Thyroid gland (tissue), 4 donors: Measurements from ENCODE around the gene SH3RF1. TPM values are rescaled to one million over a fixed set of nuclear protein-coding genes. Genes with fewer than 3 reads are reported as not detected.
A peak's percentile ranks its signal among the peaks of the same experiment; 100 is the strongest.

Experiments
- DNase-seq, 2 donors: peaks; one replicate each; pipeline ENCODE4 v3.0.0-alpha.2; 2019
- H3K27ac ChIP-seq, 3 donors: fragments of 200-600 bp; sonication (generic); 1 replicate in 2 of 3; 2 replicates in 1 of 3; pipeline ENCODE4 v1.5.1; 2016 to 2019; ENCODE audit warnings: mild to moderate bottlenecking in 1 of 3, moderate library complexity in 1 of 3
- H3K27me3 ChIP-seq: fragments of 200-600 bp; sonication (generic); one replicate; pipeline ENCODE4 v1.5.1; 2019
- H3K36me3 ChIP-seq, 2 donors: fragments of 200-600 bp; sonication (generic); one replicate each; pipeline ENCODE4 v1.5.1; 2016 to 2019
- H3K4me1 ChIP-seq, 2 donors: fragments of 200-600 bp; sonication (generic); one replicate each; pipeline ENCODE4 v1.5.1; 2017 to 2019
- H3K4me3 ChIP-seq, 3 donors: fragments of 200-600 bp; sonication (generic); replicated peaks in 1 of 3; 1 replicate in 2 of 3; 2 replicates in 1 of 3; pipeline ENCODE4 v1.5.1; 2016; ENCODE audit warnings: mild to moderate bottlenecking in 1 of 3
- H3K9me3 ChIP-seq: fragments of 200-600 bp; sonication (generic); one replicate; pipeline ENCODE4 v1.5.1; 2017
- POLR2A ChIP-seq, 2 donors: fragments of 450-650 bp; IDR thresholded peaks; one replicate each; pipeline ENCODE4 v1.6.1; 2017; ENCODE audit warnings: antibody characterized with exemption in 2 of 2, mild to moderate bottlenecking in 2 of 2, moderate library complexity in 1 of 2
- WGBS, 2 donors: methylation state at CpG; one replicate each; pipeline ENCODE4 v1.1.5; 2017; 5-methylcytosine and 5-hydroxymethylcytosine counted together
- intact Hi-C: fragments of 100-400 bp; cut with DNase I; formaldehyde crosslinking; loops from one replicate; pipeline ENCODE4 v1.15.1; 2023
- total RNA-seq, 4 donors: library from RNA; depleted of rRNA; stranded (reverse); fragments of >200 nt; gene quantifications; one replicate each; pipeline ENCODE4 v1.2.3, GENCODE V29; 2016
- TF ChIP-seq, protein P1 (sequence below), 6 experiments: fragments of 200-600 bp in 3 of 6; fragments of 450-650 bp in 3 of 6; sonication (generic) in 3 of 6; IDR thresholded peaks; one replicate each; pipeline ENCODE4 v1.5.1; 2016 to 2019; ENCODE audit warnings: antibody characterized with exemption in 6 of 6, mild to moderate bottlenecking in 2 of 6, inconsistent platforms in 1 of 6, moderate library complexity in 1 of 6

SH3RF1 gene
- total RNA-seq, 4 donors from 2014 or later, result 29.0 to 41.7 (median 32.5) TPM

GRCh38 chr4:169115144-169115896 is 155.4 kb downstream of the SH3RF1 start:
- 94 to 98% methylated on average over 6 of the region's 6 CpGs for WGBS, 2 donors
- Histone ChIP-seq H3K9me3 (no peaks in the 10 kb centered on the region), H3K27me3 (no peaks in the 10 kb centered on the region), H3K27ac (no peak overlapping the region), H3K4me1 (no peaks in the 10 kb centered on the region), H3K4me3 (no peak overlapping the region), H3K36me3 (peaks cover 20 to 28% of the 10 kb centered on the region in 2 donors)
- no peak for TF ChIP-seq POLR2A (IDR thresholded peaks at IDR 0.05)
- intact Hi-C loops, result no loop called here
- DNase-seq, result no peak

DNA sequence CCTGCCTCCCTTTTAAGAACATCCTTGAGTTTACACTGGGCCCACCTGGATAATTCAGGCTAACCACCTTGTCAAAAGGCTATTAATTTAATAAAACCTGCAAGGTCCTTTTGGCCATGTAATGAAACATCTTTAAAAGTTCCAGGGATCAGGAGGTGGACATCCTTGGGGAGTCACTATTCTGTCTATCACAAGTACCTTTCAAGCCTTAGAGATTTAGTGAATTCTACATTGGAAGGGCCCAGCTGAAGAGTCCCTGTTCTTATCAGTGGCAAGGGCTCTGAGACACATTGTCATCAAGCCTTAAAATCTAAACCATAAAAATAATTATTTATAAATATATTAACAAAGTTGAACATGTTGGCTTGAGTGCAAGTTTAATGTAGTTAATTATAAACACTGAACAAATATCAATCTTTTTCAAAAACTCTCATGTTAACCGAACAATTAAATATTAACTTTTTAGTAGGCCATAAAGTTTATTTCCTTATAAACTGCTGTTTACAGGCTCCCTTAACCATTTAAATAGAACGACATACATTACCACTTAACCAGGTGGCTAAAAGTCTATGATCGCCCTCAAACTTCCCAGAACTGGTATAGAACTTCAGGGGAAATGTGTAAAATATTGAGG is 156.3 kb downstream of the SH3RF1 start:
- intact Hi-C loops, result no loop called here
- Histone ChIP-seq H3K27ac (no peak overlapping the region), H3K9me3 (no peaks in the 10 kb centered on the region), H3K4me3 (no peak overlapping the region), H3K27me3 (no peaks in the 10 kb centered on the region), H3K36me3 (peaks cover 20 to 28% of the 10 kb centered on the region in 2 donors), H3K4me1 (no peaks in the 10 kb centered on the region)
- TF ChIP-seq, protein P1, sequence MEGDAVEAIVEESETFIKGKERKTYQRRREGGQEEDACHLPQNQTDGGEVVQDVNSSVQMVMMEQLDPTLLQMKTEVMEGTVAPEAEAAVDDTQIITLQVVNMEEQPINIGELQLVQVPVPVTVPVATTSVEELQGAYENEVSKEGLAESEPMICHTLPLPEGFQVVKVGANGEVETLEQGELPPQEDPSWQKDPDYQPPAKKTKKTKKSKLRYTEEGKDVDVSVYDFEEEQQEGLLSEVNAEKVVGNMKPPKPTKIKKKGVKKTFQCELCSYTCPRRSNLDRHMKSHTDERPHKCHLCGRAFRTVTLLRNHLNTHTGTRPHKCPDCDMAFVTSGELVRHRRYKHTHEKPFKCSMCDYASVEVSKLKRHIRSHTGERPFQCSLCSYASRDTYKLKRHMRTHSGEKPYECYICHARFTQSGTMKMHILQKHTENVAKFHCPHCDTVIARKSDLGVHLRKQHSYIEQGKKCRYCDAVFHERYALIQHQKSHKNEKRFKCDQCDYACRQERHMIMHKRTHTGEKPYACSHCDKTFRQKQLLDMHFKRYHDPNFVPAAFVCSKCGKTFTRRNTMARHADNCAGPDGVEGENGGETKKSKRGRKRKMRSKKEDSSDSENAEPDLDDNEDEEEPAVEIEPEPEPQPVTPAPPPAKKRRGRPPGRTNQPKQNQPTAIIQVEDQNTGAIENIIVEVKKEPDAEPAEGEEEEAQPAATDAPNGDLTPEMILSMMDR (IDR thresholded peaks at IDR 0.05), result no peak
- TF ChIP-seq POLR2A (IDR thresholded peaks at IDR 0.05), result no peak
- 96 to 99% methylated on average over 3 of the region's 3 CpGs for WGBS, 2 donors
- no peak for DNase-seq

- no peaks in the 10 kb centered on the region for H3K9me3 ChIP-seq
- no peaks in the 10 kb centered on the region for H3K4me1 ChIP-seq
These were observed 160.1 kb downstream of the SH3RF1 start for GRCh38 chr4:169110633-169111032.

DNA sequence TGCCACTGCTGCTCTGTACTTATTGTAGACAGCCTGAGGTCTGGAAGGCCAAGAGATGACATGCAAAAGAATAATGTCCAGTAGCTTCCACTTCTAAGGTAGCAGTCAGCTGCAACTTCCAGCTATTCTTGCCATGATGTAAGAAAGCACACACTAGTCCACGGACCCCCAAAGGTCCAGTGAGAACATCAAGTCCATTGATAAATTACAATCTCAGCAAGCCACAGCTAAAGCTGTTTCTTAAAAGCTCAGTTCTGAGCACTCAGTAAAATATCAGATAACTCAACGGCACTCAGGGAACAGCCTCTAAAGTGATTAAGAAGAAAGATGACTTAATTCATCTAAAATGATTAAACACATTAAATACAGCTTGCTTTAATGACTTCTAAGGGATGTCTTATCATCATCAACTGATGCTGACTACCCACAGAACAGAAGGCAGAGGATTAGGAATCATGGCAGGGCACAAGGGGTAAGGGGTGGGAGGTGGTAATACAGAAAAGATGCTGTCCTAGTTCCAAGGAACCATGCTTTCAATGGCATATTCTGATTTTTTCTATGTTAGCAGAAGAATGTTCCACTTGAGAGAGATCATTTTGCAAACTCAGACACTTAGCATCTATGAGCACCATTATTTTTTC is 161.6 kb downstream of the SH3RF1 start:
- intact Hi-C loops, result no loop called here
- no peak overlapping the region for H3K27ac ChIP-seq
- H3K4me1 ChIP-seq, result peaks cover 3% of the 10 kb centered on the region in 2 donors
- no peak overlapping the region for H3K4me3 ChIP-seq
- TF ChIP-seq POLR2A (IDR thresholded peaks at IDR 0.05), result no peak
- TF ChIP-seq, protein P1 (IDR thresholded peaks at IDR 0.05), result no peak
- H3K9me3 ChIP-seq, result no peaks in the 10 kb centered on the region
- H3K27me3 ChIP-seq, result no peaks in the 10 kb centered on the region
- peaks cover 22 to 24% of the 10 kb centered on the region in 2 donors for H3K36me3 ChIP-seq
- WGBS, 2 donors, result 88 to 89% methylated on average over 2 of the region's 2 CpGs
- DNase-seq, result no peak

More at GRCh38 chr4:169110633-169111032, 160.1 kb downstream of the SH3RF1 start:
- H3K27ac ChIP-seq, result peak overlapping the region in 1 of 3 donors; percentile 7
- no peak overlapping the region for H3K4me3 ChIP-seq
- no peak for DNase-seq
- TF ChIP-seq, protein P1 (IDR thresholded peaks at IDR 0.05), result no peak
- TF ChIP-seq POLR2A (IDR thresholded peaks at IDR 0.05), result no peak
- intact Hi-C loops, result no loop called here
- 98 to 99% methylated on average over 4 of the region's 4 CpGs for WGBS, 2 donors
- H3K27me3 ChIP-seq, result no peaks in the 10 kb centered on the region
- H3K36me3 ChIP-seq, result peaks cover 17 to 20% of the 10 kb centered on the region in 2 donors

DNA sequence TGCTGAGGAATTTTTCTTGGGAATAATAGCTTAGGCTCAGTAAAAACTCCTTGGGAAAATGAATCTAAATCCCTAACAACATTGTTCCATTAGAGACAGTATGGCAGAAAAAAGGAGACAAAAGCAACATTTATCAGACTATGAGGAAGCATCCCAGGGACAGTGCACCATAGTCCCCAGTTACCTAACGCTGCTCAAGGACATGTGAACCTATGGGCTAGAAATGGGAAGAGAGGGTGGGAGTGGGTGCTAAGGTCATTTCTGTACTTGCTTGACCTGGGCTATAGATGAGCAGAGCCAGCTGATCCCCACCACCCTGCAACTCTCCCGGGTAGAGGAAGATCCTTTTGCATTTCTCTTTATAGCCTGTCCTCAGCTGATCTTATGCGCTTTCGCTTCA is 162.5 kb downstream of the SH3RF1 start:
- Histone ChIP-seq H3K4me3 (no peak overlapping the region), H3K9me3 (no peaks in the 10 kb centered on the region), H3K27me3 (no peaks in the 10 kb centered on the region), H3K4me1 (peaks cover 6 to 7% of the 10 kb centered on the region in 2 donors), H3K27ac (no peak overlapping the region), H3K36me3 (peaks cover 22 to 24% of the 10 kb centered on the region in 2 donors)
- DNase-seq, result no peak
- TF ChIP-seq, protein P1 (IDR thresholded peaks at IDR 0.05), result no peak
- no peak for TF ChIP-seq POLR2A (IDR thresholded peaks at IDR 0.05)
- 91 to 99% methylated on average over 4 of the region's 4 CpGs for WGBS, 2 donors
- intact Hi-C loops, result no loop called here
